Central memory CD4-positive, alpha-beta T cell (primary cell): Measurements from ENCODE around the gene GASK1A.
"Not testable (repeated sequence)": the region's sequence is repeated elsewhere in the genome, so short reads cannot be mapped to it uniquely, and the experiment has no call there.

Source experiments
- DNase-seq: peaks from one replicate; pipeline ENCODE4 v3.0.0; 2022

GASK1A gene

GRCh38 chr3:43034200-43034599 is 55.1 kb downstream of the GASK1A start:
- no peak for DNase-seq

DNA sequence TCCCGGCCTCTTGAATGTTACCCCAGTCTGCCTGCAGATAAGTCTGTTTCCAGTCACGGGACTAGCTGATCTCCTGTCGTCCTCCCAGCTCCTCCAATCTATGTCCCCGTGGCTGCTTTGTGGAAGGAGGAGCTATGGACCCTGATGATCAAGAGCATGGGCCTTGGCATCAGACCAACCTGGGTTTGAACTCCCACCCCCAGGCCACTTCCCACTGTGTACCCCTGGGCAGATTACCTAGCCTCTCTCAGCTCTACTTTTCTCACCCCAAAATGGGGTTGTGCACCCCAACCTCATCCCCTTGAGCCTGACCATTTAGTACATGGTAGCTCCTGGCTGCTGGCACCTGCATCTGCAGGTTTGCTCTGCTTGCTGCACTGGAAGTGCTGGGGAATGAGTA is 55.8 kb downstream of the GASK1A start:
- no peak for DNase-seq

GRCh38 chr3:43035801-43036365 is 56.8 kb downstream of the GASK1A start:
- no peak for DNase-seq

DNA sequence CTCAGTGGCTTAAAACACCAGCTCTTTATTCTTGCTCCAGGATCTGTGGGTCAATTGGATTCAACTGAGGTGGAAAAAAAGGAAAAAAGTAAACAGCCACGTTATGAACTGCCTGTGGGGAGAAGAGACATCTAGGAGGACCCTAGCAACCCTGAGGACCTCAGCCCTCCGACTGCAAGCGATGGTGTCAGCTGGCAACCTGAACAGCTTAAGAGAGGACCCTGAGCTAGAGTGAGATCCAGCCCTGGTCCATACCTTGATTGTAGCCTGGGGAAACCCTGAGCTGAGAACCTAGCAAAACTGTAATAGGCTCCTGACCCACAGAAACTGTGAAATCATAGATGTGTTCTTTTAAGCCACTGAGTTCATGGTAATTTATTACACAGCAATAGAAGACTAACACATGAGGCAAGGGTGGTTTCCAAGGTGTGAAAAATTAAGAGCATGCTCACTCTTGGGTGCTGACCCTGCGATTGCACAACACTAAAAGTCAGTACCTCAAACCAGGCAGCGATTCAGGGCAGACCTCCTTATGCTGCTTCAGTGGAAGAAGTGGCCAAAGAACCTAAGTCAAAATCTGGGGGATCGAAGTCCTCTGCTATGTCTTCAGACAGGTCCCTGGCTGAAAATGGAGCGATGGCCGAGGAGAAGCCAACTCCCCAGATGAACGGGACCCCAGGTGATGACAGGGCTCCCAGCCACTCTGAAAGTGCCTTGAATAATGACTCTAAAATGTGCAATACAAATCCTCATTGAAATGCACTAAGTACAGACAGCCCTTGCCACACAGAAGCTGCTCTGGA is 57.7 kb downstream of the GASK1A start:
- no peak for DNase-seq

- no peak for DNase-seq
Observed at GRCh38 chr3:43038010-43038409, 58.9 kb downstream of the GASK1A start.

DNA sequence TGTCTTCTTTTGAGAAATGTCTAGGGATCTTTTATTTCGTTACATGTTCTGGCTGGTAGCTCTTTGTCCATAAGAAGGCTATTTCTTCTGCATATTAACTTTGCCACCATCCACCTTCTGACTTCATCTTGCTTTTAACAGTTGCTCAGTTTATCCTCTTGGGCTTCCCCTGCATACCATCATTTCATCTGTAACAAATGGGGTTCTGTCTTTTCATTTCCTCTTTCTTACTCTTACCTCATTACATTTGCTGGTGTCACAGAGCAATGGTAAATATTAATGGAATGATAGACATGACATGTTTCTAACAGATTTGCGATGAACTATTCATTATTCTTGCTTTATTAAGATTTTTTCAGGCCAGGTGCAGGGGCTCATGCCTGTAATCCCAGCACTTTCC is 62.4 kb downstream of the GASK1A start:
- no peak for DNase-seq

- DNase-seq = no peak
Observed at GRCh38 chr3:43043071-43043766, 64.1 kb downstream of the GASK1A start.

- no peak for DNase-seq
Observed at GRCh38 chr3:43043793-43044192, 64.7 kb downstream of the GASK1A start.

DNA sequence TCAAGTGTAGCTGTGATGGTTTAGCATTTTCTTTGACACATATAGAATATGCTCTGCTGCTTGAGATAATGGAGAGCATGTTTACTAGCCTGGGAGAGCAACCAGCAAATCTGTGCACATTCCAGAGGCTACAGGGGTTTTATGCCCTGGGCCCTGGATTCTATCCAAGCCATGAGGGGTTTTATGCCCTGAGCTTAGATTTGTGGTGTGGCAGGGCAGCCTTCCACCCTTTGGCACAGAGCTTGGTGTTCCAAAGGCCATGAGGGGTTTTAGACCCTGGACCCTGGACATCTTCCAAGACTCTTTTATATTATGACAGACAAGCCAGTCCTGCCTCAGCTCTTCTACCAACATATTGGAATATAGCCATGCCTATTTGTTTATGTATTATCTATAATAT is 66.0 kb downstream of the GASK1A start:
- not testable (repeated sequence) for DNase-seq

DNA sequence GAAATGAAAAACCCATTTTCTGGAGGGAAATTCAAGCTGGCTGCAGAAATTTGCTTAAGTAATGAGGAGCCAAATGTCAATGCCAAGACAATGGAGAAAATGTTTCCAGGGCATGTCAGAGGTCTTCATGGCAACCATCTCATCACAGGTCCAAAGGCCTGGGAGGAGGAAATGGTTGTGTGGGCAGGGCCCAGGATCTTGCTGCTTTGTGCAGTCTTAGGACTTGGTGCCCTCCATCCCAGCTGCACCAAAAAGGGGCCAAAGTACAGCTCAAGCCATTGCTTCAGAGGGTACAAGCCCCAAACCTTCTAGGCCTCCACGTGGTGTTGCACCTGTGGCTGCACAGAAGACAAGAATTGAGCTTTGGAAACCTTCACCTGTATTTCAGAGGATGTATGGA is 67.5 kb downstream of the GASK1A start:
- no peak for DNase-seq

DNA sequence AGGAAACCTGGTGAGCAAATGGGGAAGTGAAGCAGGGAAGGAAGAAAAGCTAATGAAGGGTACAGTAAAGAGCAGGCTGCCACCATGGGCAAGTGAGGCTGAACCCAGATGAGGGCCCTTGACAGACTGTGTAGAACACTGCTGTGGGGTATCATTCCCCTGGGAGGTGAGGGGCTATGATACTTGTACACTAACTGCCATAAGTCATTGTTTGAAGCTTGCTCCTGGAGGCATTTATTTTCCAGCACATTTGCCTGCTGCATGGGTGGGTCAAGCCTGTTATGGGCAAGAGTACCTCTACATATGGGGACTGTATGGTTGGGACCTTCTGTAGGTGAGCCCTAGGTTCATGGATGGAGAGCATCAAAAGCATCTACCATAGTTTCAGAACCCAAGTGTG is 69.4 kb downstream of the GASK1A start:
- DNase-seq = no peak

- DNase-seq = no peak
Observed at GRCh38 chr3:43053291-43053690, 74.2 kb downstream of the GASK1A start.

DNA sequence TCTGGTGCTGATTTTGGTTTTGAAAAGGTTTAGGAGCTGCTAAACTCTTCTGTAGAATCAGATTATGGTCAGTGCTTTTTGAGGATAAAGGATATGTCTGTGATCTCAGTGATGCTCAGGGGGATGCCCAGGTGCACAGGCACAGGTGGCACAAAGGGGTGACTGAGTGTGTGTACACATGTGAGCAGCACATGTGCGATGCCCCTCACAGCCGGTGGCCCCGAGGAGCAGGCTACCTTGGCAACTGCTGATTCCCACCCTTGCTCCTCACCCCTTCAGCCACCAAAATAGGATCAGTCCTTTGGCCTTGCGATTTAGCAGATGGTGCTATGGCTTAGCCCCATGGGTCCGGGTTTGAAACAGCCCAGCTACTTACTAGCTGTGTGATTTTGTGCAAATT is 75.6 kb downstream of the GASK1A start:
- DNase-seq = no peak

DNA sequence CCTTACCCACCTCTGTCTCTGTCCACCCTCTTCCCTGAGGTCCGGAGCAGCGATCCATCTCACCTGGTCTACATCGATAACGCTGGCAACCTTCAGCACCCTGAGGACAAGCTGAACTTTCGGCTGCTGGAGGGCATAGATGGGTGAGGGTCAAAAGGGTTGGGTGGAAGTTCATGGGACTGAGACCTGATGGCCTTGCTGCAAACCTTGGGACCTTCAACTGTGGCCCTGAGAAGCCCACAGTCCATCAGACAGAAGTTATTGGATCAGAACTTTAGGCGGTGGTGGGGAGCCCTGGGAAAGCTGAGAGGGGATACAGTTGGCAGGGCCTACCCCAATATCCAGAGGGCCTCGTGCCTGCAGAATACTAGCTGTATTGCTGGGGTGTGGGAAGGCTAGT is 76.3 kb downstream of the GASK1A start:
- DNase-seq = no peak

DNA sequence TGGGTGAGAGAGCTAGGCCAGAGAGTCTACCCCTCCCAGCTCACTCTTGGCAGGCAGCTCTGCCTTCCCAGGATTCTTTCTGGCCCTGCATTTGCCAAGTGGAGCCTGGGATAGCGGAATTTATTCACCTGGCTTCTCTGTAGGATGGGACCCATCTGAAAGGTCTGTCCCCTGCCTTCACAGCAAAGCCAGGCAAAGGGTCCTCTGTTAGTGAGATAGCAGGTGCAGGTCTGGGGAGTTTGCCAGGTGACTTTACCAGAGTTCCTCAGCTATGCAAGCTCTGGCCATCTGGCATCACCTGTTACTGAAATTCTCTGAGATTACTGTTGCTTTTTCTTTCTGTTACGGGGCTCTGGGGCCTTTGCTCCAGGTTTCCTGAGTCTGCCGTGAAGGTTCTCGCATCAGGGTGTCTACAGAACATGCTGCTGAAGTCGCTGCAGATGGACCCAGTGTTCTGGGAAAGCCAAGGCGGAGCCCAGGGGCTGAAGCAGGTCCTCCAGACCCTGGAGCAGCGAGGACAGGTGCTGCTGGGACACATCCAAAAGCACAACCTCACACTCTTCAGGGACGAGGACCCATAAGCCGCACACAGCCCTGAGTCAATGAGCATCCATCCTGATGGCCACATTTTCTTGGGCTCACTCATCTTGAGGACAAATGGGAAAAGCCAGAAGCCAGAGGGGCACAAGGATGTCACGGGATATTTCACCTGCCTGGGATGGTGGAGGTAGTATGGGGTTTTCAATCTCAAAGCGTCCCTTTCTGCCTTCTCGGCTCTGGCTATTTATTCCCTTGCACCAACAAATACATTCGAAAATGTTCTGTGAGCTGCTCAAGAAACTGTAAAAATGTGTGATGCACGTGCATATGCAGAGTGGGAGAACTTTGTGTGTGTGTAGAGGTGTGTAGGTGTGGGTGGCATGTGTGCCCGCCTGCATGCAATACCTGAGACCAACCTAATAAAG is 77.0 kb downstream of the GASK1A start:
- DNase-seq = no peak

DNA sequence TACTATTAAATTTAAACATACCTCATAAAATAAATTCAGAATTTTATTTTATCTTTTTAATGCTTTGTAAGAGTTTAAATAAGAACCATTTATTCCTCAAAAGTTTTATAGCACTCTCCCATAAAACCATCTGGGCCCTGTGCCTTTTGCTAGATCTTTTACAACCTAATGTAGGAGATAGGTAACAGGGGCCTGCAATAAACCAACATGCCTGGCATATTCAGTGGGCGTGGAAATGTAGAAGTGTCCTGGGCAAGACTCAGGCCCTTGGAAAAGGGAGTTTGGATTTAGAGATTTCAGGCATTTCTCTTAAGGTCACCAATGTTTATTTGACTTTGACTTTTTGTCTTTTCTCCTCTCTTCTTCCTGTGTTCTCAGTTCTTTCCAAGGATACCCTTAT is 80.3 kb downstream of the GASK1A start:
- DNase-seq = no peak

DNA sequence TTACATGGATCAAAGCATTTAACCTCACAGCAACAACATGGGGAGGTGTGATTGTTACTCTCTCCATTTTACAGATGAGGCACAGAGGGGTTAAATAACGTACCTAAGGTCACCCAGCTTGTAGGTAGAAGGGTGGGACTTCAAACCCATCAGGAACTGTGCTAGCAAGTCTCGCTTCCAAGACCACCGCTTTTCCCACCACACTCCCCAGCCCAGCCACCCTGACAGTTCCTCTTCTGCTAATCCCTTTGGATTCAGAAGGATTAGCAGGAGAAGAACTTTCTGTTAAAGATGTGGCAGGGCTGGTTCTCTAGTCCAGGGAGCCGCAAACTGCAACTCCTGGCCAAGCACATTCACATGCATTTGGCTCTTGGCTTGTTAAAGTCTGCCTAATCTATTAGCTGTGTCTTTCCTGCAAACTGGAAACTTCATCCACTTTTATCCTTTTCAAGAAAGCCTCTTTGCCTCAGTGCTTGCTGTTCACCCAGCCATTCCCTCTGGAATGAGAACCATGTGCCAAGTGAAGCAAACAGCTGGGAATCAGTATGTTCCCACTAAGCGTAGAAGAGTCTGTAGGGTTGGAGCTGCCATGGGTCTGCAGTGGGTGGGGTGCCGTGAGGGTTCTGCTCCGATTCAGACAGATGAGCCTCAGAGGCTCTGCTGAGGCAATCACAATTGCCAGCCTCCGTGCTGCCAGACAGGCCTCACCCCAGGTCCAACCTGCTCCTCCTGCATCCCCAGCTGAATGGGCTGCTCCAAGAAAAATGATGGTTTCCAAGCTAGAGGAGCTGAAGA is 82.2 kb downstream of the GASK1A start:
- no peak for DNase-seq

DNA sequence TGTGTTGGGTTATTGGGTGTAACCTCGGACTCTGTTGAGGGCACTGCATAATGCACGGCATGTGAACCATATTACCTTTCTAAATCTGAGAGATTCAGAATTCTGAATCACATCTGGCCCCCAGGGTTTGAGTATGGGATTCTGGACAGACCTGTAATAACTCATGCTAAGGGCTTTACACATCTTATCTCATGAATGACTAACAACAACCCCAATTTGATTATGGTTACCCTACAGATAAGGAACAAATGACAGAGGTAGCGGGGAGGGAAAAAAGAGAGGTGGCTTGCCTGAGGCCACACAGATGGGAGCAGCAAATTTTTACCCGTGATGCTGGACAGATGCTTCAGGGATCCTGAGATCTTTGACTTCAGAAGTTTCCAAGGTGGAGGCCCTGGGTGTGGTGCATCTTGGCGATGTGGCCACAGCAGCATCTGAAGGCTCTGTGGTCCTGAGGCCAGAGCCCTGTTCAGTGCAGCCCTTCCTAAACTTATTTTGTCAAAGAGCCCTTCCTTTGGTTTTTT is 83.0 kb downstream of the GASK1A start:
- DNase-seq = no peak

DNA sequence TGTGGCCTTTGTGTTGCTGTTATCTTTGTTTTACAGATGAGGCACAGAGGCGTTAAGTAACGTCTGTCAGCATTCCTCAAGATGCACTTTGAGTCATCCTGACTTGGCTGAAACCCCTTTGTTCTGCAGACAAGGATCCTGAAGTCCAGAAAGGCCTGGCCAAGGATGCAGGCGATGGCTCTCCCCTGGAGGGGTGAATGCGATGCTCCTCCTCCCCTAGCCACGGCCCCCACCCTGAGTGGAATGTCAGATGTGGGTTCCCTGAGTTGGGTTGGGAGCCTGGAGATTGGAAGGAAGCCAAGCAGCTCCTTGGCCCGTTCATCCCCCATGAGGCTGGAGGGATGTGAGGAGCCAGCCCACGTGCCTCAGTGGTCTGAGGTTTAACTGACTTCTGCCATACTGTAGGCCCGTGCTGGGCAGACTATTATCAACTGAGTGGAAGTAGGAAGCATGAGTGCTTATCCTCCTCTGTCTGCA is 83.5 kb downstream of the GASK1A start:
- no peak for DNase-seq

DNA sequence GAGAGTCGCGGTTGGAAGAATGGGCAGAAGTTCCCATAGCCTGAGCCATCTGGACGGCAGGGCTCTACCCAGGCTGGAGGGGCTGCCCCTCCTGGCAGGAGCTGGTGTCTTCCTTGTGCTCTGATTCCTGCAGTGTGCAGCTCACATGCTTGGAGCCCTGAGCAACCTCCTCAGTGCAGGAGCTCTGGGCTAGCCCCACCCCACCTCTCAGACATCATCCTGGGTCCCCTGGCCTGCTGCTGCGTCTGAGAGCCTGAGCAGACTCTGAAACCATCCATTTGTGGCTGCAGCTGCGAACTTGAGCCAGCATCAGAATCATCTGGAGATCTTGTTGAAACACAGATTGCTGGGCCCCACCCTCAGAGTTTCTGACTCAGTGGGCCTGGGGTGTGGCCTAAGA is 84.0 kb downstream of the GASK1A start:
- no peak for DNase-seq

- DNase-seq = not testable (repeated sequence)
Observed at GRCh38 chr3:43070670-43071069, 91.6 kb downstream of the GASK1A start.
